Mesenchymal stem cell (in vitro differentiated cells and primary cell): ENCODE results near the gene SLC41A3.

Experiments
- DNase-seq: peaks from one replicate; pipeline ENCODE4 v3.0.0-alpha.2; 2013
- H2AFZ ChIP-seq: one replicate; pipeline ENCODE4 v1.6.1; 2013; ENCODE audit warnings: low read depth, mild to moderate bottlenecking, control low read depth, inconsistent platforms, low read length, moderate library complexity
- H2AK5ac ChIP-seq: 2 replicates; pipeline ENCODE4 v1.6.1; 2013; ENCODE audit warnings: low read length, moderate library complexity, mild to moderate bottlenecking, inconsistent platforms; ENCODE audit not compliant: severe bottlenecking
- H2BK120ac ChIP-seq: one replicate; pipeline ENCODE4 v1.6.1; 2013; ENCODE audit warnings: low read depth, mild to moderate bottlenecking, inconsistent platforms, low read length, moderate library complexity
- H2BK12ac ChIP-seq, 2 experiments: one replicate each; pipeline ENCODE4 v1.6.1; 2013; ENCODE audit warnings: inconsistent platforms in 2 of 2, low read length in 2 of 2, mild to moderate bottlenecking in 2 of 2, moderate library complexity in 2 of 2, control low read depth in 1 of 2
- H2BK15ac ChIP-seq: one replicate; pipeline ENCODE4 v1.6.1; 2013; ENCODE audit warnings: mild to moderate bottlenecking, low read depth, inconsistent platforms; ENCODE audit not compliant: poor library complexity, severe bottlenecking
- H2BK5ac ChIP-seq: 2 replicates; pipeline ENCODE4 v1.6.1; 2013; ENCODE audit warnings: low read depth, mild to moderate bottlenecking, low read length, control low read depth, inconsistent platforms; ENCODE audit not compliant: poor library complexity, severe bottlenecking
- H3K14ac ChIP-seq, 2 experiments: one replicate each; pipeline ENCODE4 v1.6.1; 2013; ENCODE audit warnings: inconsistent platforms in 2 of 2, low read length in 2 of 2, control low read depth in 1 of 2, mild to moderate bottlenecking in 1 of 2, moderate library complexity in 1 of 2
- H3K18ac ChIP-seq, 2 experiments: one replicate each; pipeline ENCODE4 v1.6.1; 2013; ENCODE audit warnings: inconsistent platforms in 2 of 2, low read length in 2 of 2, control low read depth in 1 of 2, low read depth in 1 of 2, mild to moderate bottlenecking in 1 of 2
- H3K23ac ChIP-seq, 2 experiments: one replicate each; pipeline ENCODE4 v1.6.1; 2013; ENCODE audit warnings: inconsistent platforms in 2 of 2, low read length in 2 of 2, mild to moderate bottlenecking in 2 of 2, moderate library complexity in 2 of 2, control low read depth in 1 of 2
- H3K27ac ChIP-seq: 2 replicates; pipeline ENCODE4 v1.5.1; 2013; ENCODE audit warnings: mild to moderate bottlenecking, moderate library complexity, low read length, control low read depth, inconsistent platforms; ENCODE audit not compliant: poor library complexity, severe bottlenecking
- H3K27me3 ChIP-seq, 2 experiments: 2 replicates each; pipeline versions ENCODE4 v1.6.1 to v1.7.0; 2013; ENCODE audit warnings: low read length in 2 of 2, mild to moderate bottlenecking in 2 of 2, moderate library complexity in 2 of 2, control low read depth in 1 of 2, inconsistent platforms in 1 of 2; ENCODE audit not compliant: control insufficient read depth in 1 of 2, insufficient read depth in 1 of 2
- H3K36me3 ChIP-seq, 2 experiments: 2 replicates each; pipeline versions ENCODE4 v1.6.1 to v1.7.0; 2013; ENCODE audit warnings: low read length in 2 of 2, control low read depth in 1 of 2, inconsistent platforms in 1 of 2, low read depth in 1 of 2, mild to moderate bottlenecking in 1 of 2; ENCODE audit not compliant: insufficient read depth in 2 of 2, control insufficient read depth in 1 of 2
- H3K4ac ChIP-seq, 2 experiments: one replicate each; pipeline ENCODE4 v1.6.1; 2013; ENCODE audit warnings: inconsistent platforms in 2 of 2, low read length in 2 of 2, mild to moderate bottlenecking in 2 of 2, moderate library complexity in 2 of 2, control low read depth in 1 of 2, low read depth in 1 of 2
- H3K4me1 ChIP-seq: 2 replicates; pipeline ENCODE4 v1.6.1; 2013; ENCODE audit warnings: low read depth, low read length, control low read depth; ENCODE audit not compliant: control insufficient read depth, insufficient read depth
- H3K4me2 ChIP-seq: 2 replicates; pipeline ENCODE4 v1.6.1; 2013; ENCODE audit warnings: low read length, mild to moderate bottlenecking, inconsistent platforms; ENCODE audit not compliant: poor library complexity, severe bottlenecking
- H3K4me3 ChIP-seq, 2 experiments: 2 replicates each; pipeline versions ENCODE4 v1.5.1 to v1.7.0; 2013; ENCODE audit warnings: low read length in 2 of 2, mild to moderate bottlenecking in 2 of 2, control low read depth in 1 of 2, low read depth in 1 of 2; ENCODE audit not compliant: insufficient read depth in 1 of 2
- H3K79me1 ChIP-seq: replicated peaks from 2 replicates; pipeline ENCODE4 v1.6.1; 2013; ENCODE audit warnings: mild to moderate bottlenecking, control low read depth, low read length, inconsistent platforms; ENCODE audit not compliant: poor library complexity, severe bottlenecking
- H3K9ac ChIP-seq: 2 replicates; pipeline ENCODE4 v1.7.0; 2013; ENCODE audit warnings: mild to moderate bottlenecking, low read length, moderate library complexity
- H3K9me3 ChIP-seq: 2 replicates; pipeline ENCODE4 v1.7.0; 2013; ENCODE audit warnings: mild to moderate bottlenecking, low read length; ENCODE audit not compliant: control insufficient read depth
- H4K8ac ChIP-seq: one replicate; pipeline ENCODE4 v1.6.1; 2013; ENCODE audit warnings: inconsistent platforms, mild to moderate bottlenecking, low read length, moderate library complexity
- H4K91ac ChIP-seq: one replicate; pipeline ENCODE4 v1.6.1; 2013; ENCODE audit warnings: mild to moderate bottlenecking, low read length, inconsistent platforms
- WGBS: methylation state at CpG from one replicate; pipeline ENCODE4 v1.1.7; 2013; ENCODE audit warnings: mixed read lengths; 5-methylcytosine and 5-hydroxymethylcytosine counted together

The SLC41A3 gene

DNA sequence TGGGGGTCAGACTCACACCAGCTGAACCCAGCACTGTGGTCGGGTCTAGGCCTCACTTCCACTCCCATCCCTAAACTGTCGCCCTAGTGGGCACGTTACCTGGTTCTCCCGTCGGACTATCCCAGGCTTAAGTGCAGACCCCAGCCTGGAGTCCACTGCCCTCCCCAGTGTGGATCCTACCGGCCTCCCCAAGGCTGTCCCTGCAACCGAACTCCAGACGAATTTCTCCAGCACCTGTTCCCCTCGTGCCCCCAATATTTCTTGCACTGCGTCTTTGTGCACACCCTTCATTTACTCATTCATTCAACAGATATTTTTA, 26.5 kb downstream of the SLC41A3 start:
- Histone ChIP-seq H3K4me3 (no peak overlapping the region), H4K8ac (peak overlapping the region; percentile 46), H3K4ac (no peak overlapping the region), H3K36me3 (peaks cover 0 to 13% of the 10 kb centered on the region in 2 experiments), H3K14ac (no peak overlapping the region), H3K79me1 (peaks cover 9% of the 10 kb centered on the region), H3K27ac (no peak overlapping the region), H2BK15ac (no peak overlapping the region), H2BK120ac (no peak overlapping the region), H3K23ac (no peak overlapping the region), H3K27me3 (no peaks in the 10 kb centered on the region), H3K4me1 (no peaks in the 10 kb centered on the region), H3K4me2 (no peak overlapping the region), H2AK5ac (no peak overlapping the region), H2BK5ac (no peak overlapping the region), H3K18ac (peak overlapping the region in 1 of 2 experiments; percentile 14), H4K91ac (no peak overlapping the region), H2BK12ac (no peak overlapping the region), H3K9me3 (no peaks in the 10 kb centered on the region), H2AFZ (no peak overlapping the region), H3K9ac (no peak overlapping the region)
- no peak for DNase-seq
- 90% methylated on average over 10 of the region's 10 CpGs for WGBS

DNA sequence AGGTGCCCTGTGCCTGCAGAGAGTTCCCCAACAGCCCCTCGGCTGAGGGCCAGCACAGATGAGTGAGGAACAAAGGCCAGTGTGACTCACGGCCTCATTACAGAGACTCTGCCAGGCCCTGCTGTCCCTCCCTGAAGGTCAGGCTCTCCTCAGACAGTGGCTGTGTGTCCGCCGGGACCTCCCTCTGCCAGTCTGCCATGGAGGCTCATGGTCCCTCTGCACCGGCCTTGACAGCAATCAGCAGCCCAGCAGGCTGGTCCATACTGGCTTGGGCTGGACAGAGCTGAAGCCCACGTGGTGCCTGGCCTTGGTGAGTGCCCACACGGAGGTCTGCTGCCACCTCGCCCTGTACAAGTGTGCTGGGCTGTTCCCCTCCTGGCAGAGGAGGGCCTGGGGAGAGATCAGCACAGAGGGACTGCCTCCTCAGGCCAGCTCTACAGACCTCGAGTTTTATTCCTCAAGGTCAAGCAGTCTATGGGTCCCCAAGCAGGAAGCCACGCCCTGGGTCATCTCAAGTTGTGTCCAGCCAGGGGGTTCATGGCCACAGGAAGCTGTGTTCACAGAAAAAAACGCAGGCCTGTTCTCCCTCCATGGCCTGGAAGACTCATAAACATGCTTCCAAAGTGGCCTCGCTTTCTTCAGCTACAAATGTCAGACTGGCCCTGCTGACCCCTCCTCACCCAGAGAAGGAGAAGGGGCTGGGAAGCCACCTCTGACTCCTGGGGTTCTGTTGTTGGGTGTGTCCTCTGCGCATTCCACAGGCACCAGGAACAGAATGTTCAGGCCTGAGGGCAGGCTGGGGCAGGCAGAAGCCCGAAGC, 27.0 kb downstream of the SLC41A3 start:
- H2BK12ac ChIP-seq = peak overlapping the region in 1 of 2 experiments; percentile 19
- no peak overlapping the region for H2BK120ac ChIP-seq
- H3K9ac ChIP-seq = no peak overlapping the region
- peak overlapping the region in 1 of 2 experiments; percentile 64 for H3K18ac ChIP-seq
- no peak overlapping the region for H3K27ac ChIP-seq
- peak overlapping the region; percentile 10 for H2AFZ ChIP-seq
- no peak overlapping the region for H3K4me3 ChIP-seq
- peak overlapping the region; percentile 46 for H4K8ac ChIP-seq
- no peak for DNase-seq
- H3K9me3 ChIP-seq = no peaks in the 10 kb centered on the region
- H3K4me2 ChIP-seq = no peak overlapping the region
- H4K91ac ChIP-seq = no peak overlapping the region
- peaks cover 0 to 13% of the 10 kb centered on the region in 2 experiments for H3K36me3 ChIP-seq
- H3K4ac ChIP-seq = no peak overlapping the region
- H3K23ac ChIP-seq = peak overlapping the region in 1 of 2 experiments; percentile 9
- H2BK15ac ChIP-seq = no peak overlapping the region
- H3K27me3 ChIP-seq = no peaks in the 10 kb centered on the region
- no peaks in the 10 kb centered on the region for H3K4me1 ChIP-seq
- H3K79me1 ChIP-seq = peaks cover 6% of the 10 kb centered on the region
- H2BK5ac ChIP-seq = no peak overlapping the region
- H3K14ac ChIP-seq = peak overlapping the region in 1 of 2 experiments; percentile 69
- WGBS = 71% methylated on average over 14 of the region's 14 CpGs
- no peak overlapping the region for H2AK5ac ChIP-seq

DNA sequence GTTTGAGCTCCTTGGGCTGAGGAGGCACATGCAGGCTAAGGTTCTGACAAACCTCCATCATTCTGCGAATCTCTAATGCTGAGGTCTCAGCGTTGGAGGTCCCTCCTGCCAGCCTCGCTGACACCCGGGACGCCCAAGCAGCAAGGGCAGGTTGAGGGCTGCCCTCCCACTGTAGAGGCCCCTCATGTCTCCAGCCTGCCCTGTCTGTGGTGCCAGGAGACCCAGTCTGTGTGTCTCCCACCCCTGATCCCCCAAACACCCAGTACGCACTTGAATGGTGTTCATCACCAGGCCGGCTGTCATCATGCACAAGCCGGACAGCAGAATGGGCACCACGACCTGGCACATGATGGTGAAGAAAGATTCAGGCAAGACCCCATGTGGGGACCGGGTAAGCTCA, 27.8 kb downstream of the SLC41A3 start:
- Histone ChIP-seq H2BK5ac (no peak overlapping the region), H3K27me3 (no peaks in the 10 kb centered on the region)
- 97% methylated on average over 10 of the region's 10 CpGs for WGBS

DNA sequence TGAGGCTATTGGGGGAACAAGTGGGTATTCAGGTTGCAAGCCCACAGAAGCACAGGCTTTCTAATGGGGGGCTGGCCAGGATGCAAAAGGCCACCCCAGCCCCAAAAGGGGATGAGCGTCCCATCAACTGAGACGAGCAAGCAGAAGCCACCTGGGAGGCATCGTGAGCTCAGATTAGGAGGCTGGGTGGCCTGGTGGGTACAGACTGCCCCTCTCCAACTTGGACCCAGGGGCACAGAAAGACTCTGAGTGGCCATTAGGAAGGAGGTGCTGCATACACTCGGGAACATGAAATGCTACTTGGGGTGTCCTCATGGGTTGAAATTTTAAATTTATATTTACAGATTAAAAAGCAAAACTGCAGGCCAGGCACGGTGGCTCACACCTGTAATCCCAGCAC, 29.1 kb downstream of the SLC41A3 start:
- H2BK15ac ChIP-seq = no peak overlapping the region
- 99% methylated on average over 4 of the region's 5 CpGs for WGBS
- no peak overlapping the region for H3K4me2 ChIP-seq
- no peak overlapping the region for H3K9ac ChIP-seq
- no peak overlapping the region for H3K4me3 ChIP-seq
- H2AFZ ChIP-seq = no peak overlapping the region
- no peak overlapping the region for H4K91ac ChIP-seq
- H3K4me1 ChIP-seq = no peaks in the 10 kb centered on the region
- DNase-seq = no peak
- H3K27me3 ChIP-seq = no peaks in the 10 kb centered on the region
- H3K9me3 ChIP-seq = no peaks in the 10 kb centered on the region
- no peak overlapping the region for H2AK5ac ChIP-seq
- H4K8ac ChIP-seq = no peak overlapping the region
- no peak overlapping the region for H2BK5ac ChIP-seq
- peaks cover 2% of the 10 kb centered on the region for H3K79me1 ChIP-seq
- no peak overlapping the region for H2BK12ac ChIP-seq
- no peak overlapping the region for H3K18ac ChIP-seq
- H2BK120ac ChIP-seq = no peak overlapping the region
- H3K14ac ChIP-seq = no peak overlapping the region
- no peak overlapping the region for H3K27ac ChIP-seq
- H3K23ac ChIP-seq = no peak overlapping the region
- no peak overlapping the region for H3K4ac ChIP-seq
- peaks cover 0 to 14% of the 10 kb centered on the region in 2 experiments for H3K36me3 ChIP-seq

More for the DNA sequence above, 27.8 kb downstream of the SLC41A3 start:
- Histone ChIP-seq H3K18ac (no peak overlapping the region), H3K79me1 (peaks cover 2% of the 10 kb centered on the region), H3K4me3 (no peak overlapping the region), H2BK15ac (no peak overlapping the region), H3K27ac (no peak overlapping the region), H4K91ac (no peak overlapping the region), H4K8ac (no peak overlapping the region), H2AK5ac (no peak overlapping the region), H3K4ac (no peak overlapping the region), H3K4me2 (no peak overlapping the region), H3K23ac (no peak overlapping the region), H3K14ac (peak overlapping the region in 1 of 2 experiments; percentile 36), H2BK120ac (no peak overlapping the region), H2BK12ac (no peak overlapping the region), H3K4me1 (no peaks in the 10 kb centered on the region), H3K9ac (no peak overlapping the region), H3K36me3 (peaks cover 0 to 9% of the 10 kb centered on the region in 2 experiments), H2AFZ (no peak overlapping the region), H3K9me3 (no peaks in the 10 kb centered on the region)
- no peak for DNase-seq
